WTC11 (cell line): Measurements from ENCODE around the gene C18orf32. TPM values are rescaled to one million over a fixed set of nuclear protein-coding genes. Genes with fewer than 3 reads are reported as not detected.

Experiments used
- ATF2 ChIP-seq: sonication (generic); formaldehyde crosslinking; IDR thresholded peaks from 2 replicates; pipeline ENCODE4 v1.8.1; 2022; ENCODE audit warnings: low read depth, missing genetic modification reagents, borderline replicate concordance
- ATF3 ChIP-seq: sonication (generic); formaldehyde crosslinking; conservative IDR thresholded peaks from 2 replicates; pipeline ENCODE4 v1.8.1; 2022; ENCODE audit warnings: mild to moderate bottlenecking, missing genetic modification reagents
- FOXJ3 ChIP-seq: sonication (generic); formaldehyde crosslinking; IDR thresholded peaks from 2 replicates; pipeline ENCODE4 v1.9.0; 2021; ENCODE audit warnings: missing genetic modification reagents, mild to moderate bottlenecking, borderline replicate concordance
- FOXK1 ChIP-seq: sonication (generic); formaldehyde crosslinking; IDR thresholded peaks from 2 replicates; pipeline ENCODE4 v1.8.0; 2022; ENCODE audit warnings: mild to moderate bottlenecking, moderate library complexity, missing genetic modification reagents
- FOXP4 ChIP-seq: sonication (generic); formaldehyde crosslinking; IDR thresholded peaks from 2 replicates; pipeline ENCODE4 v1.8.0; 2022; ENCODE audit warnings: mild to moderate bottlenecking, missing genetic modification reagents
- GRHL2 ChIP-seq: fragments of 250-450 bp; sonication (Bioruptor Pico); IDR thresholded peaks from 2 replicates; pipeline ENCODE4 v1.8.0; 2022; ENCODE audit warnings: mild to moderate bottlenecking, moderate library complexity; ENCODE audit not compliant: insufficient replicate concordance, severe bottlenecking
- JAZF1 ChIP-seq: fragments of 250-450 bp; sonication (Bioruptor Pico); IDR thresholded peaks from 2 replicates; pipeline ENCODE4 v1.9.0; 2021; ENCODE audit warnings: moderate library complexity, mild to moderate bottlenecking, inconsistent platforms
- JUN ChIP-seq: sonication (generic); formaldehyde crosslinking; IDR thresholded peaks from 2 replicates; pipeline ENCODE4 v1.8.0; 2023; ENCODE audit warnings: mild to moderate bottlenecking, missing genetic modification reagents
- KAT7 ChIP-seq: sonication (generic); formaldehyde crosslinking; IDR thresholded peaks from 2 replicates; pipeline ENCODE4 v1.8.1; 2023; ENCODE audit warnings: missing genetic modification reagents, mild to moderate bottlenecking, borderline replicate concordance
- MLX ChIP-seq: sonication (generic); formaldehyde crosslinking; IDR thresholded peaks from 2 replicates; pipeline ENCODE4 v1.8.1; 2023; ENCODE audit warnings: mild to moderate bottlenecking, missing genetic modification reagents, moderate library complexity
- MYBL2 ChIP-seq: sonication (generic); formaldehyde crosslinking; IDR thresholded peaks from 2 replicates; pipeline ENCODE4 v1.8.1; 2023; ENCODE audit warnings: mild to moderate bottlenecking, moderate library complexity, missing genetic modification reagents
- OVOL2 ChIP-seq: fragments of 250-450 bp; sonication (Bioruptor Pico); IDR thresholded peaks from 2 replicates; pipeline ENCODE4 v1.9.0; 2021; ENCODE audit warnings: mild to moderate bottlenecking, borderline replicate concordance
- PREB ChIP-seq: sonication (generic); formaldehyde crosslinking; IDR thresholded peaks from 2 replicates; pipeline ENCODE4 v1.8.1; 2022; ENCODE audit warnings: mild to moderate bottlenecking, missing genetic modification reagents, moderate library complexity, borderline replicate concordance
- SMAD3 ChIP-seq: sonication (generic); formaldehyde crosslinking; IDR thresholded peaks from 2 replicates; pipeline ENCODE4 v1.8.0; 2022; ENCODE audit warnings: missing genetic modification reagents, mild to moderate bottlenecking, borderline replicate concordance
- SMAD4 ChIP-seq: sonication (generic); formaldehyde crosslinking; IDR thresholded peaks from 2 replicates; pipeline ENCODE4 v1.8.0; 2022; ENCODE audit warnings: mild to moderate bottlenecking, missing genetic modification reagents
- SOX15 ChIP-seq: fragments of 250-450 bp; sonication (Bioruptor Pico); IDR thresholded peaks from 2 replicates; pipeline ENCODE4 v1.9.0; 2021; ENCODE audit warnings: mild to moderate bottlenecking
- ZBTB43 ChIP-seq: sonication (generic); formaldehyde crosslinking; IDR thresholded peaks from 2 replicates; pipeline ENCODE4 v1.8.1; 2023; ENCODE audit warnings: mild to moderate bottlenecking, missing genetic modification reagents
- ZNF121 ChIP-seq: sonication (generic); formaldehyde crosslinking; IDR thresholded peaks from 2 replicates; pipeline ENCODE4 v1.8.0; 2023; ENCODE audit warnings: missing genetic modification reagents
- ZNF138 ChIP-seq: sonication (generic); formaldehyde crosslinking; conservative IDR thresholded peaks from 2 replicates; pipeline ENCODE4 v1.8.1; 2022; ENCODE audit warnings: mild to moderate bottlenecking, moderate library complexity, missing genetic modification reagents
- ZNF396 ChIP-seq: fragments of 250-450 bp; sonication (Bioruptor Pico); IDR thresholded peaks from 2 replicates; pipeline ENCODE4 v1.8.0; 2021; ENCODE audit warnings: mild to moderate bottlenecking, moderate library complexity, borderline replicate concordance
- total RNA-seq: library from RNA; stranded (reverse); gene quantifications from 3 replicates; pipeline ENCODE4 v1.2.3, GENCODE V29; 2021
- TF ChIP-seq, protein P1 (sequence below): sonication (generic); formaldehyde crosslinking; IDR thresholded peaks from 2 replicates; pipeline ENCODE4 v1.8.1; 2023; ENCODE audit warnings: mild to moderate bottlenecking, missing genetic modification reagents, borderline replicate concordance
- TF ChIP-seq, protein P2 (sequence below): sonication (generic); formaldehyde crosslinking; IDR thresholded peaks from 2 replicates; pipeline ENCODE4 v1.8.1; 2023; ENCODE audit warnings: mild to moderate bottlenecking, moderate library complexity, missing genetic modification reagents
- TF ChIP-seq, protein P3 (sequence below): sonication (generic); formaldehyde crosslinking; IDR thresholded peaks from 2 replicates; pipeline ENCODE4 v1.8.1; 2022; ENCODE audit warnings: mild to moderate bottlenecking, moderate library complexity, missing genetic modification reagents

Gene C18orf32
- total RNA-seq, 1 experiment from 2014 or later = 32.1 TPM

DNA sequence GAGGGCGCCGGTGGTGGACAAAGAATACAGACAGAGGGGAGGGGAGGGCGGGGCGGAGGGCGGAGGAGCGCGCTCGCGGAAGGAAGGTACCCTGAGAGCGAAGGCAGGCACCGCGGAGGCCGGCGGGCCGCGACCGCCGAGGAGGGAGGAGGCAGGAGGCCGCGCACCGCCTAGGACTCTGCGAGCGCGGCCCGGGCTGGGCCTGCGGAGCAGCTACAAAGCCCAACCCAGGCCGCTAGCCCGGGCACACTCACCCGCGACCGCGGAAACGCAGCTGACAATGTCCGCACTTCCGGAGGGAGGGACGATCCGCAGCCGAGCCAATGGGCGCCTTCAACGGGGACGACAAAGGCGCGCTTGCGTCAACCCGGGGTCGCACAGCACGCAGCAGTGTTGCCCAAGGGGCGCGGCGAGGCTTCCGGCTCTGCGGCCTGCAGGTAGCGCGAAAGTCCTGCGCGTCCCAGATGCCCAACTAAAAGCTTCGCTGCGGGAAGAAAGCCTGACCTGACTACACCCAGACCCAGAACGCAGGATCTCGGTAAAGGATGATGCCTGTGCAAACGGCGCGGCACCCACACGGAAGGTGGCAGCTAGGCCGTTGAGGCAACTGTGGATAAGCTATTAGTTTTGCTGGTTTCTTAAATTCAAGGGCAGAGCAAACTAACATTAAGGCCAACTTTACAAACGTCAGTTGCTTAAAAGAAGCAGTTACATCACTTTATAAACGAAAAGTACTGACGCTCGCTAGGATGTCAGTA lies at the start of gene C18orf32 (continued):
- TF ChIP-seq JAZF1 (CRISPR knock-in tag) (no peak), ZNF396 (CRISPR knock-in tag) (no peak), ZNF121 (CRISPR knock-in tag) (no peak), ZNF138 (CRISPR knock-in tag) (peak; percentile 97), ZBTB43 (CRISPR knock-in tag) (no peak), OVOL2 (CRISPR knock-in tag) (no peak), SMAD4 (CRISPR knock-in tag) (no peak), PREB (0 out of 2 replicates have a peak, but pooled peaks have one; percentile 68), FOXP4 (CRISPR knock-in tag) (peak; percentile 80), SMAD3 (CRISPR knock-in tag) (no peak; the same call in 1 of the 2 replicates), ATF2 (CRISPR knock-in tag) (no peak), FOXJ3 (CRISPR knock-in tag) (no peak), MLX (peak; percentile 90; the same call in 1 of the 2 replicates), KAT7 (CRISPR knock-in tag) (peak; percentile 95), MYBL2 (CRISPR knock-in tag) (peak; percentile 87), SOX15 (CRISPR knock-in tag) (no peak), ATF3 (CRISPR knock-in tag) (no peak), FOXK1 (peak; percentile 97), GRHL2 (CRISPR knock-in tag) (no peak), JUN (CRISPR knock-in tag) (peak; percentile 38; the same call in 1 of the 2 replicates)
- TF ChIP-seq, protein P1, sequence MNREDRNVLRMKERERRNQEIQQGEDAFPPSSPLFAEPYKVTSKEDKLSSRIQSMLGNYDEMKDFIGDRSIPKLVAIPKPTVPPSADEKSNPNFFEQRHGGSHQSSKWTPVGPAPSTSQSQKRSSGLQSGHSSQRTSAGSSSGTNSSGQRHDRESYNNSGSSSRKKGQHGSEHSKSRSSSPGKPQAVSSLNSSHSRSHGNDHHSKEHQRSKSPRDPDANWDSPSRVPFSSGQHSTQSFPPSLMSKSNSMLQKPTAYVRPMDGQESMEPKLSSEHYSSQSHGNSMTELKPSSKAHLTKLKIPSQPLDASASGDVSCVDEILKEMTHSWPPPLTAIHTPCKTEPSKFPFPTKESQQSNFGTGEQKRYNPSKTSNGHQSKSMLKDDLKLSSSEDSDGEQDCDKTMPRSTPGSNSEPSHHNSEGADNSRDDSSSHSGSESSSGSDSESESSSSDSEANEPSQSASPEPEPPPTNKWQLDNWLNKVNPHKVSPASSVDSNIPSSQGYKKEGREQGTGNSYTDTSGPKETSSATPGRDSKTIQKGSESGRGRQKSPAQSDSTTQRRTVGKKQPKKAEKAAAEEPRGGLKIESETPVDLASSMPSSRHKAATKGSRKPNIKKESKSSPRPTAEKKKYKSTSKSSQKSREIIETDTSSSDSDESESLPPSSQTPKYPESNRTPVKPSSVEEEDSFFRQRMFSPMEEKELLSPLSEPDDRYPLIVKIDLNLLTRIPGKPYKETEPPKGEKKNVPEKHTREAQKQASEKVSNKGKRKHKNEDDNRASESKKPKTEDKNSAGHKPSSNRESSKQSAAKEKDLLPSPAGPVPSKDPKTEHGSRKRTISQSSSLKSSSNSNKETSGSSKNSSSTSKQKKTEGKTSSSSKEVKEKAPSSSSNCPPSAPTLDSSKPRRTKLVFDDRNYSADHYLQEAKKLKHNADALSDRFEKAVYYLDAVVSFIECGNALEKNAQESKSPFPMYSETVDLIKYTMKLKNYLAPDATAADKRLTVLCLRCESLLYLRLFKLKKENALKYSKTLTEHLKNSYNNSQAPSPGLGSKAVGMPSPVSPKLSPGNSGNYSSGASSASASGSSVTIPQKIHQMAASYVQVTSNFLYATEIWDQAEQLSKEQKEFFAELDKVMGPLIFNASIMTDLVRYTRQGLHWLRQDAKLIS = peak; percentile 97
- TF ChIP-seq, protein P2, sequence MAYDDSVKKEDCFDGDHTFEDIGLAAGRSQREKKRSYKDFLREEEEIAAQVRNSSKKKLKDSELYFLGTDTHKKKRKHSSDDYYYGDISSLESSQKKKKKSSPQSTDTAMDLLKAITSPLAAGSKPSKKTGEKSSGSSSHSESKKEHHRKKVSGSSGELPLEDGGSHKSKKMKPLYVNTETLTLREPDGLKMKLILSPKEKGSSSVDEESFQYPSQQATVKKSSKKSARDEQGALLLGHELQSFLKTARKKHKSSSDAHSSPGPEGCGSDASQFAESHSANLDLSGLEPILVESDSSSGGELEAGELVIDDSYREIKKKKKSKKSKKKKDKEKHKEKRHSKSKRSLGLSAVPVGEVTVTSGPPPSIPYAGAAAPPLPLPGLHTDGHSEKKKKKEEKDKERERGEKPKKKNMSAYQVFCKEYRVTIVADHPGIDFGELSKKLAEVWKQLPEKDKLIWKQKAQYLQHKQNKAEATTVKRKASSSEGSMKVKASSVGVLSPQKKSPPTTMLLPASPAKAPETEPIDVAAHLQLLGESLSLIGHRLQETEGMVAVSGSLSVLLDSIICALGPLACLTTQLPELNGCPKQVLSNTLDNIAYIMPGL (CRISPR knock-in tag) = peak; percentile 93
- TF ChIP-seq, protein P3, sequence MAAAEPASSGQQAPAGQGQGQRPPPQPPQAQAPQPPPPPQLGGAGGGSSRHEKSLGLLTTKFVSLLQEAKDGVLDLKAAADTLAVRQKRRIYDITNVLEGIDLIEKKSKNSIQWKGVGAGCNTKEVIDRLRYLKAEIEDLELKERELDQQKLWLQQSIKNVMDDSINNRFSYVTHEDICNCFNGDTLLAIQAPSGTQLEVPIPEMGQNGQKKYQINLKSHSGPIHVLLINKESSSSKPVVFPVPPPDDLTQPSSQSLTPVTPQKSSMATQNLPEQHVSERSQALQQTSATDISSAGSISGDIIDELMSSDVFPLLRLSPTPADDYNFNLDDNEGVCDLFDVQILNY = peak; percentile 92
